ENCODE data around the gene TWSG1. TPM values are rescaled to one million over a fixed set of nuclear protein-coding genes. Genes with fewer than 3 reads are reported as not detected.

The TWSG1 gene
- total and polyA plus RNA-seq, 2 of the 13 experiments (the other 11 are each of a cell fraction or from before 2014, with no cell fraction given), result 6.6 to 9.4 TPM

DNA sequence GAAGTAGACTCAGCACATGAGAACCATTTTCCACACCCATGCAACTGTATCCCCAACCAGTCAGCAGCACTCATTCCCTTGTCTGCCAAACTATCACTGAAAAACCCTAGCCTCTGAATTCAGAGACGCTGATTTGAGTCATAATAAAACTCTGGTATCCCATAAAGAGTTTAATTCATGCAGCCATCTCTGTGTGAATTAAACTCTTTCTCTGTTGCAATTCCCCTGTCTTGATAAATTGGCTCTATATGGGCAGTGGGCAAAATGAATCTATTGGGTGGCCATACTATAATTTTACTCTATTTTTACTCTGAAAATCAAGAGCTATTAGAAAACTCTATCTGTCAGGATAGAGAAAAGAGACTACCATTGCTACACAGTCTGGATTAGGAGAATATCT lies 40.6 kb upstream of the TWSG1 start (continued):
- TF ChIP-seq, protein P1, sequence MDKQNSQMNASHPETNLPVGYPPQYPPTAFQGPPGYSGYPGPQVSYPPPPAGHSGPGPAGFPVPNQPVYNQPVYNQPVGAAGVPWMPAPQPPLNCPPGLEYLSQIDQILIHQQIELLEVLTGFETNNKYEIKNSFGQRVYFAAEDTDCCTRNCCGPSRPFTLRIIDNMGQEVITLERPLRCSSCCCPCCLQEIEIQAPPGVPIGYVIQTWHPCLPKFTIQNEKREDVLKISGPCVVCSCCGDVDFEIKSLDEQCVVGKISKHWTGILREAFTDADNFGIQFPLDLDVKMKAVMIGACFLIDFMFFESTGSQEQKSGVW (CRISPR knock-in tag; IDR thresholded peaks at IDR 0.05; ENCODE audit: borderline replicate concordance), result no peak
- TF ChIP-seq KLF6 (CRISPR knock-in tag; IDR thresholded peaks at IDR 0.05) (no peak), ZNF33A (CRISPR knock-in tag; IDR thresholded peaks at IDR 0.05; ENCODE audit: borderline replicate concordance) (no peak)
- TF ChIP-seq, protein P2, sequence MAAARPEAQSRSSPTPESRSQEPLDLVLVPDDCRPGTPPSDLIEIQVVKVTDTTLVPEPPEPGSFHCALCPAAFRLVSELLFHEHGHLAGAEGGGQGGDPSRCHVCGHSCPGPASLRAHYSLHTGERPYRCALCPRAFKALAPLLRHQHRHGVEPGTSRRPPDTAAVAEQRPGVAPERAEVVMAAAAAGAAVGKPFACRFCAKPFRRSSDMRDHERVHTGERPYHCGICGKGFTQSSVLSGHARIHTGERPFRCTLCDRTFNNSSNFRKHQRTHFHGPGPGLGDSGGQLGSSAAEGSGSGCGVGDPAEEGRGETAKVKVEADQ (CRISPR knock-in tag; IDR thresholded peaks at IDR 0.05; ENCODE audit: borderline replicate concordance), result no peak

DNA sequence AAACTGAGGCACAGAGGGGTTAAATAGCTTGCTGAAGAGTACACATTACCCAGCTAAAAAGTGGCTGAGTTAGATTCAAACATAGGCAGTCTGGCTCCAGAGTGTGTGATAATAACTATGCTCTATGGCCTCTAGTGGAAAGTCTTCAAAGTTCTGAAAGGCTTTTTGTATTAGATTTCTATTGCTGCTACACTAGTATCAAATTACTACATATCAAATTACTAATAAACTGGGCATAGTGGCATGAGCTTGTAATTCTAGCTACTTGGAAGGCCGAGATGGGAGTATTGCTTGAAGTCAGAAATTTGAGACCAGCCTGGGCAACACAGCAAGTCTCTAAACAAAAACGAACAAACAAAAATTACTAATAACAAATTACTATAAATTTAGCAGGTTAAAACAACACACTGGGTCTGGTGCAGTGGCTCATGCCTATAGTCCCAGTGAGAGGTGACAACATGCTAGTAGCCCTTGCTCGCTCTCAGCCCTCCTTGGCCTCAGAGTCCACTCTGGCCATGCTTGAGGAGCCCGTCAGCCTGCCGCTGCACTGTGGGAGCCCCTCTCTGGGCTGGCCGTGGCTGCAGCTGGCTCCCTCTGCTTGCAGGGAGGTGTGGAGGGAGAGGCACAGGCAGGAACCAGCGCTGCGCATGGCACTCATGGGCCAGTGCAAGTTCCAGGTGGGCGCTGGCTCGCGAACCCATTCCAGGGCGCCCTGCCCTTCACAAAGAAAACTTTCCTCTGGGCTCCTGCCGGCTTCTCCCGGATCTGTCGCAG lies 38.2 kb upstream of the TWSG1 start:
- in situ Hi-C loops (cut with HindIII; ENCODE audit: extremely low pct_ligation_motif_present, low pct_unique_long_range_greater_than_20kb) (no loop called here), intact Hi-C loops (cut with micrococcal nuclease; ENCODE audit: unreplicated experiment) (no loop called here)
- CTCF ChIA-PET (ENCODE audit: low intra/inter-chr PET ratio, low total read pairs), result no interaction called here
- Histone ChIP-seq H3K4me1 (ENCODE audit: insufficient read depth, low read length) (peaks cover 5% of the 10 kb centered on the region; the same call in 1 of the 2 replicates), H3K27ac (ENCODE audit: extremely low read length, insufficient read depth, low read length) (no peak overlapping the region), H4K20me1 (ENCODE audit: insufficient read depth, low read length) (no peaks in the 10 kb centered on the region), H2AFZ (ENCODE audit: low read length) (no peak overlapping the region), H3K79me2 (ENCODE audit: insufficient read depth, low read length) (no peaks in the 10 kb centered on the region), H3K9me3 (ENCODE audit: low read length) (peaks cover 11% of the 10 kb centered on the region), H3K27me3 (ENCODE audit: control insufficient read depth in 1 of 2, insufficient read depth in 2 of 2, low read length in 2 of 2) (no peaks in the 10 kb centered on the region; a peak in 1 of 5 replicates), H3K4me2 (ENCODE audit: low read depth, low read length) (no peak overlapping the region), H3K36me3 (replicated peaks in 1 of 2; ENCODE audit: control insufficient read depth in 1 of 2, insufficient read depth in 2 of 2, low read length in 2 of 2) (no peaks in the 10 kb centered on the region), H3K4me3 (replicated peaks in 1 of 3; ENCODE audit: insufficient read depth in 1 of 3, low read depth in 2 of 3, low read length in 3 of 3) (no peak overlapping the region), H3K9ac (ENCODE audit: insufficient read depth, low read depth, low read length) (no peak overlapping the region)
- ATAC-seq (no peak), DNase-seq (ENCODE audit: low spot score) (no peak), FAIRE-seq (no peak)
- no peak for TF ChIP-seq TBX3 (IDR thresholded peaks at IDR 0.05; ENCODE audit: borderline replicate concordance)
- TF ChIP-seq ZNF850 (CRISPR knock-in tag; conservative IDR thresholded peaks at IDR 0.05), result peak; percentile 91; the same call in 1 of the 2 replicates
- BruUV-seq (replicated peaks), result no TSS peak
- POLR2A ChIA-PET, result no interaction called here
- WGBS (ENCODE audit: low lambda C conversion rate), result 34% methylated on average over 3 of the region's 15 CpGs

All from HepG2 (cell line).